ENCODE data around the gene SORL1.

The SORL1 gene

GRCh38 chr11:121474680-121475079, 22.6 kb downstream of the SORL1 start:
- DNase-seq (ENCODE audit: low spot score): no peak

GRCh38 chr11:121476379-121477032, 24.4 kb downstream of the SORL1 start:
- DNase-seq (ENCODE audit: low spot score): no peak

- no peak for DNase-seq (ENCODE audit: low spot score)
Observed at GRCh38 chr11:121478226-121478894, 26.2 kb downstream of the SORL1 start.

- DNase-seq (ENCODE audit: low spot score): no peak
Observed at GRCh38 chr11:121478895-121479697, 27.0 kb downstream of the SORL1 start.

GRCh38 chr11:121479698-121480238, 27.7 kb downstream of the SORL1 start:
- no peak for DNase-seq (ENCODE audit: low spot score)

- peak; percentile 51 for DNase-seq (ENCODE audit: low spot score)
Observed at GRCh38 chr11:121481484-121482230, 29.5 kb downstream of the SORL1 start.

GRCh38 chr11:121482231-121483129, 30.4 kb downstream of the SORL1 start:
- peak; percentile 75 for DNase-seq (ENCODE audit: low spot score)

GRCh38 chr11:121483805-121484480, 31.8 kb downstream of the SORL1 start:
- no peak for DNase-seq (ENCODE audit: low spot score)

- DNase-seq (ENCODE audit: low spot score): no peak
Observed at GRCh38 chr11:121485216-121485615, 33.1 kb downstream of the SORL1 start.

GRCh38 chr11:121486054-121486453, 33.9 kb downstream of the SORL1 start:
- DNase-seq (ENCODE audit: low spot score): no peak

GRCh38 chr11:121487191-121487590, 35.1 kb downstream of the SORL1 start:
- DNase-seq (ENCODE audit: low spot score): no peak

- no peak for DNase-seq (ENCODE audit: low spot score)
Observed at GRCh38 chr11:121488170-121488569, 36.1 kb downstream of the SORL1 start.

- DNase-seq (ENCODE audit: low spot score): no peak
Observed at GRCh38 chr11:121488641-121489040, 36.5 kb downstream of the SORL1 start.

GRCh38 chr11:121489823-121490222, 37.7 kb downstream of the SORL1 start:
- DNase-seq (ENCODE audit: low spot score): no peak

GRCh38 chr11:121494355-121495099, 42.4 kb downstream of the SORL1 start:
- peak; percentile 61 for DNase-seq (ENCODE audit: low spot score)

- DNase-seq (ENCODE audit: low spot score): no peak
Observed at GRCh38 chr11:121497176-121497998, 45.3 kb downstream of the SORL1 start.

GRCh38 chr11:121499405-121499804, 47.3 kb downstream of the SORL1 start:
- no peak for DNase-seq (ENCODE audit: low spot score)

GRCh38 chr11:121500275-121500674, 48.2 kb downstream of the SORL1 start:
- no peak for DNase-seq (ENCODE audit: low spot score)

- no peak for DNase-seq (ENCODE audit: low spot score)
Observed at GRCh38 chr11:121500717-121501116, 48.6 kb downstream of the SORL1 start.

Measured in germinal center (tissue), 1 donor.